Tibial nerve (tissue), 4 donors: ENCODE results near the gene ZNF530.
A peak's percentile ranks its signal among the peaks of the same experiment; 100 is the strongest.

ENCODE experiments used
- EP300 ChIP-seq, 2 donors: sonication (generic); formaldehyde crosslinking; IDR thresholded peaks; one replicate each; pipeline ENCODE4 v1.6.1; 2017; ENCODE audit warnings: antibody characterized with exemption in 2 of 2, mild to moderate bottlenecking in 1 of 2
- POLR2A ChIP-seq, 2 donors: fragments of 450-650 bp; IDR thresholded peaks; one replicate each; pipeline ENCODE4 v1.6.1; 2017; ENCODE audit warnings: antibody characterized with exemption in 2 of 2, mild to moderate bottlenecking in 2 of 2, moderate library complexity in 2 of 2
- TF ChIP-seq, protein P1 (sequence below), 5 experiments: fragments of 200-600 bp in 3 of 5; fragments of 450-650 bp in 2 of 5; sonication (generic) in 3 of 5; IDR thresholded peaks; one replicate each; pipeline ENCODE4 v1.5.1; 2016 to 2019; ENCODE audit warnings: antibody characterized with exemption in 5 of 5, mild to moderate bottlenecking in 3 of 5, moderate library complexity in 2 of 5

GRCh38 chr19:57599761-57600383, at the start of gene ZNF530:
- TF ChIP-seq, protein P1, sequence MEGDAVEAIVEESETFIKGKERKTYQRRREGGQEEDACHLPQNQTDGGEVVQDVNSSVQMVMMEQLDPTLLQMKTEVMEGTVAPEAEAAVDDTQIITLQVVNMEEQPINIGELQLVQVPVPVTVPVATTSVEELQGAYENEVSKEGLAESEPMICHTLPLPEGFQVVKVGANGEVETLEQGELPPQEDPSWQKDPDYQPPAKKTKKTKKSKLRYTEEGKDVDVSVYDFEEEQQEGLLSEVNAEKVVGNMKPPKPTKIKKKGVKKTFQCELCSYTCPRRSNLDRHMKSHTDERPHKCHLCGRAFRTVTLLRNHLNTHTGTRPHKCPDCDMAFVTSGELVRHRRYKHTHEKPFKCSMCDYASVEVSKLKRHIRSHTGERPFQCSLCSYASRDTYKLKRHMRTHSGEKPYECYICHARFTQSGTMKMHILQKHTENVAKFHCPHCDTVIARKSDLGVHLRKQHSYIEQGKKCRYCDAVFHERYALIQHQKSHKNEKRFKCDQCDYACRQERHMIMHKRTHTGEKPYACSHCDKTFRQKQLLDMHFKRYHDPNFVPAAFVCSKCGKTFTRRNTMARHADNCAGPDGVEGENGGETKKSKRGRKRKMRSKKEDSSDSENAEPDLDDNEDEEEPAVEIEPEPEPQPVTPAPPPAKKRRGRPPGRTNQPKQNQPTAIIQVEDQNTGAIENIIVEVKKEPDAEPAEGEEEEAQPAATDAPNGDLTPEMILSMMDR (IDR thresholded peaks at IDR 0.05): no peak
- TF ChIP-seq POLR2A (IDR thresholded peaks at IDR 0.05) (no peak), EP300 (IDR thresholded peaks at IDR 0.05) (peak in 1 of 2 donors; percentile 88)
